PFSK-1 (cell line): ENCODE results near the gene FRMD3.

Source experiments
- FOXP2 ChIP-seq: optimal IDR thresholded peaks from 2 replicates; pipeline ENCODE3; 2011; ENCODE audit warnings: borderline replicate concordance, control low read depth, inconsistent platforms; ENCODE audit not compliant: insufficient read depth; ENCODE audit errors: extremely low read length, extremely low read depth
- POLR2AphosphoS5 ChIP-seq: IDR thresholded peaks from 2 replicates; pipeline ENCODE4 v1.6.1; 2012; ENCODE audit warnings: low read depth, mild to moderate bottlenecking, control low read depth, low read length, moderate library complexity
- SIN3A ChIP-seq: IDR thresholded peaks from 2 replicates; pipeline ENCODE4 v1.6.1; 2012; ENCODE audit warnings: mild to moderate bottlenecking, low read length, moderate library complexity, borderline replicate concordance; ENCODE audit not compliant: insufficient read depth
- TAF1 ChIP-seq: IDR thresholded peaks from 2 replicates; pipeline ENCODE4 v1.6.1; 2012; ENCODE audit warnings: low read length, control low read depth, borderline replicate concordance; ENCODE audit not compliant: insufficient read depth
- TF ChIP-seq, protein P1 (sequence below), 2 experiments: IDR thresholded peaks; 2 replicates each; pipeline versions ENCODE4 v1.6.1 to v1.8.0; 2011 to 2012; ENCODE audit warnings: low read depth in 2 of 2, low read length in 2 of 2, control low read depth in 1 of 2, inconsistent platforms in 1 of 2, mild to moderate bottlenecking in 1 of 2, moderate library complexity in 1 of 2; ENCODE audit not compliant: insufficient read depth in 1 of 2

The FRMD3 gene

DNA sequence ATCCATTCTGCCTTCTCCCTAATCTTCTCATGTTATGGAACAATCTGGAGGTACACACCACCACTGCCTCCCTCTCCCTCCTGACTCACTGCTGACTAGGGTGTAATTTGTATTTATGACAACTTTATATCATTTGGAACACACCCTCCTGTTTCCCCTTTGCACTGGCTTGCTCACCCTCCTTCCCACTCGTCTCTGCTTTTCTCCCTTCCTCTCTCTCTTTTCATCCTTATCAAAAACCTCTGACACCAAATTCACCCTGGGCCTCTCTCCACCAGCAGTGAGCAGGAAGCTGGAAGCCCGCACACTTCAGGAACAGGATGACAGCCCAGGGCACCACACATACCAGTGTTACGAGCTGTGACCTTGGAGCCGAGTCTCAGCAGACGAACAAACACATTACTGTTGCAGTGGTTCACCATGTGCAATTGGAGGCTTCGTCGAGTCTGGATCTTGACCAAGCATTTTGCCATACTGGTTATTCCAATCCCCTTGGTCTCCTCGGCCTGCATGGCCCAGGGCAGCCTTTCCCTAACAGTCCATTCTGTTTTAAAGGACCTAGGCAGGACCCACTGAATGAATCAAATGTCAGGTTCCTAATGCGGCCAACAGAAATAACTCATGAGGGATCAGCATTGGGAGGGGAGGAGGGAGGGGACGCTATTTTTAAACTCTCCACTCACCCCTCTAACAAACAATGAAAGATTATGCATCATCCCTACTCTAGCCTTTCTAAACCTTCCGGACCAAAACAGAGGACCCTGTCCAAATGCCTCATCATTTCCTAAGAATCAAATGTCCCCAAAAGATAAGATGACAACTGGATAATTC lies 271.3 kb downstream of the FRMD3 start:
- TF ChIP-seq SIN3A (no peak), POLR2AphosphoS5 (no peak), TAF1 (no peak), FOXP2 (no peak)
- TF ChIP-seq, protein P1, sequence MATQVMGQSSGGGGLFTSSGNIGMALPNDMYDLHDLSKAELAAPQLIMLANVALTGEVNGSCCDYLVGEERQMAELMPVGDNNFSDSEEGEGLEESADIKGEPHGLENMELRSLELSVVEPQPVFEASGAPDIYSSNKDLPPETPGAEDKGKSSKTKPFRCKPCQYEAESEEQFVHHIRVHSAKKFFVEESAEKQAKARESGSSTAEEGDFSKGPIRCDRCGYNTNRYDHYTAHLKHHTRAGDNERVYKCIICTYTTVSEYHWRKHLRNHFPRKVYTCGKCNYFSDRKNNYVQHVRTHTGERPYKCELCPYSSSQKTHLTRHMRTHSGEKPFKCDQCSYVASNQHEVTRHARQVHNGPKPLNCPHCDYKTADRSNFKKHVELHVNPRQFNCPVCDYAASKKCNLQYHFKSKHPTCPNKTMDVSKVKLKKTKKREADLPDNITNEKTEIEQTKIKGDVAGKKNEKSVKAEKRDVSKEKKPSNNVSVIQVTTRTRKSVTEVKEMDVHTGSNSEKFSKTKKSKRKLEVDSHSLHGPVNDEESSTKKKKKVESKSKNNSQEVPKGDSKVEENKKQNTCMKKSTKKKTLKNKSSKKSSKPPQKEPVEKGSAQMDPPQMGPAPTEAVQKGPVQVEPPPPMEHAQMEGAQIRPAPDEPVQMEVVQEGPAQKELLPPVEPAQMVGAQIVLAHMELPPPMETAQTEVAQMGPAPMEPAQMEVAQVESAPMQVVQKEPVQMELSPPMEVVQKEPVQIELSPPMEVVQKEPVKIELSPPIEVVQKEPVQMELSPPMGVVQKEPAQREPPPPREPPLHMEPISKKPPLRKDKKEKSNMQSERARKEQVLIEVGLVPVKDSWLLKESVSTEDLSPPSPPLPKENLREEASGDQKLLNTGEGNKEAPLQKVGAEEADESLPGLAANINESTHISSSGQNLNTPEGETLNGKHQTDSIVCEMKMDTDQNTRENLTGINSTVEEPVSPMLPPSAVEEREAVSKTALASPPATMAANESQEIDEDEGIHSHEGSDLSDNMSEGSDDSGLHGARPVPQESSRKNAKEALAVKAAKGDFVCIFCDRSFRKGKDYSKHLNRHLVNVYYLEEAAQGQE (IDR thresholded peaks at IDR 0.05; ENCODE audit: insufficient read depth in 1 of 2, low read depth in 2 of 2, low read length in 2 of 2): no peak

DNA sequence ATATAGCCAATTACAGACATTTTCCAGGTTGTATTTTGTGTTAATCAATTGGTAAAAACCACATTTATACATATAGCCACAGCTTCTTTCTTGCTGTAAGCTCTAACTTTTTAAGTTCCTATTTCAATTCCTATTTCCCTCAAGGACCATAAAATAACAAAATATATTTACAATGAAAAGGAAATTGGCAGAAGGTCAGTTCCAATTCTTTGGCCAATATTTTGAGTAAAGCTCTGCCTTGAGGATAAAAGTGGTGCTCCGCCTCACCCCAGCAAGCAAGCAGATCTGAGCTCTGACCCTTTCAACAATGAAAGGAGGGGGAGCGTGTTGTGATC lies 271.9 kb downstream of the FRMD3 start:
- TF ChIP-seq, protein P1 (IDR thresholded peaks at IDR 0.05; ENCODE audit: insufficient read depth in 1 of 2, low read depth in 2 of 2, low read length in 2 of 2): no peak
- TF ChIP-seq POLR2AphosphoS5 (no peak), TAF1 (no peak), FOXP2 (no peak)

DNA sequence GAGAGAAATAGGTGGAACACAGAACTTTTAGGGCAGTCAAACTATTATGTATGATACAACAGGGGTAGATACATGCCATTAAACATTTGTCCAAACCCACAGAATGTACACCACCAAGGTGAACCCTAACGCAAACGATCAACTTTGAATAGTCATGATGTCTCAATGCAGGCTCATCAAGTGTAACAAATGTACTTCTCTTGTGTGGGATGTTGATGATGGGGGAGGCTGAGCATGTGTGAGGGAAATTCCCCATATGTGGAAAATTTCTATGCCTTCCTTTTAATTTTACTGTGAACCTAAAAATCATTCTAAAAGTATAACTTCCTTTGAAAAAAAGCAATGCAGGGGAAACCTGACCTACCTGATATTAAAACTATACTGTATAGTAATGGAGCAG lies 273.9 kb downstream of the FRMD3 start:
- TF ChIP-seq, protein P1 (IDR thresholded peaks at IDR 0.05; ENCODE audit: insufficient read depth in 1 of 2, low read depth in 2 of 2, low read length in 2 of 2): no peak

DNA sequence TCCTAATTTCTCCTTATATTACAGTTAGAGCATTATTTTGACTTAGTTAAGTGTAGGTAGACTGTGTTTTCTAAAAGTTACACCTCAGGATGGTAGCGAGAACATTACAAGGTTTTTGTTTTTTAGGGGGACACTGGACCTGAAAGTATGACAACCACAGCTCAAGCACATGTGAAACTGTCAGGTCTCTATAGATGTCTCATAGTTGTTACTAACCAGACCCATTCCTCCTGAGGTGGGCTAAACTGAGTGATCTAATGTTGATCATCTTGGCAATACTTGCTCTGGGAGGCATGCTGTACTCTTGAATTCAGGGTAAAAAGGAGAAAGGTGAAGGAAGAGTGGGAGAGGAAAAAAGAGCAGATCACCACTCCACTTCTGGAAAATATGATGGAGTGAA lies 278.6 kb downstream of the FRMD3 start:
- TF ChIP-seq TAF1 (no peak), SIN3A (no peak), POLR2AphosphoS5 (no peak), FOXP2 (no peak)
- TF ChIP-seq, protein P1 (IDR thresholded peaks at IDR 0.05; ENCODE audit: insufficient read depth in 1 of 2, low read depth in 2 of 2, low read length in 2 of 2): no peak

DNA sequence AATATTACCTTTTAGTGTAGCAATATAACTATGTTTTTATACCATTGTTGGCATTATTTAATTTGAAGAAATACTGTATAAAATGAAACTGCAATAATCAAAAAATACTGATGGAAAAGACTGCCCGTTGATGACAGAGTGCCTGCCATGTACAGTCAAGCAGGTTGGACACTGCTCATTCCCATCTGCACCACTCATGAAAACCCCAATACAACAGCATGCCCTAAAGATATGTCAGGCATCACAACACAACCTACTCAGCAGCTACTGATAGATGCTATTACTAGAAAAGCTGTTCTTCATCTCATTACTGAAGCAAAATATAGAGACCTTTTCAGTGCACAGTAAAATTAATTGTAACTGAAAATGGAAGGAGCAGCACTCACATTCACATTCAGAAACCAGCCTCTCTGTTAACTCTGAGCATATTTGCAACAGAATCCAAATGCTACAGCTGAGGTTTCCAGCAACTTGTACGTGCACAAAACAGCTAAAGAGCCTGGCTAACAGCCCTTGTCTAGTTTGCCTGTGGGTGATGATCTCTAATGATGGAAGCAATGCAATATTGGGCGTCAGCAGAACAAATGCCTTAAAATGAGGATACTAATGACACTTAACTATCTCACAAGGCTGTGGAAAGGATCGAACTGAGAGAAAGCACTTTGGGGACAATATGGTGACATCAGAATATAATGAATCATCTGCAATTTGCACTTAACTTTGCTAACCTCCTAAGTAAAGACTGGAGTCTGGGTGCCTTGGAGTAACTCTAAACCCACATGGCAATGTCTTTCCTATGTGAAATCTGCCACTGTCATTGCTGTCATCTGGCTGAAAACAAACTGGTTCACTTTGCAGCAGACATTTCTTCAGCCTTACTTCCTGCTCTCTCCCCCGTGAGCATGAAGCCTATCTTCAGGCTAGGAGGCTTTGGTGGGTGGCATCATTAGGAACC lies 280.0 kb downstream of the FRMD3 start:
- TF ChIP-seq, protein P1 (IDR thresholded peaks at IDR 0.05; ENCODE audit: insufficient read depth in 1 of 2, low read depth in 2 of 2, low read length in 2 of 2): no peak
- TF ChIP-seq SIN3A (no peak), TAF1 (no peak), FOXP2 (no peak), POLR2AphosphoS5 (no peak)
